A549 (cell line): ENCODE data around the gene CETP. TPM values are rescaled to one million over a fixed set of nuclear protein-coding genes. Genes with fewer than 3 reads are reported as not detected.

Experiments used
- ATAC-seq, 2 experiments: fragments of 200-7000 bp in 1 of 2; fragments of >200 bp in 1 of 2; cut with Nextera tagmentation in 1 of 2; cut with Tn5 transposase in 1 of 2; 3 replicates each; pipeline versions ENCODE4 v1.8.0 to v1.9.1; 2018 to 2020; ENCODE audit warnings: mild to moderate bottlenecking in 1 of 2, moderate library complexity in 1 of 2
- CTCF ChIA-PET: fragments of 300-600 bp; sonication (Branson Sonifier 250); formaldehyde crosslinking; extraction: SDS; loops from one replicate; lab custom pipeline; 2021; ENCODE audit warnings: antibody characterized with exemption, inconsistent platforms; lab: Yijun Ruan, JAX
- POLR2A ChIA-PET: fragments of 350-600 bp; formaldehyde crosslinking; extraction: SDS; loops from one replicate; lab custom pipeline; 2021; ENCODE audit warnings: antibody characterized with exemption, inconsistent platforms; lab: Yijun Ruan, JAX
- DNase-seq, 2 experiments: peaks; one replicate each; pipeline versions ENCODE4 v3.0.0 to v3.0.0-alpha.2; 2011 to 2016; ENCODE audit warnings: low read depth in 1 of 2, low spot score in 1 of 2
- FAIRE-seq: peaks from 2 replicates; lab custom pipeline; 2011; peaks lifted over from hg19 to GRCh38; lab: Jason Lieb, UNC
- H3K27ac ChIP-seq, 2 experiments: fragments of >200 bp; sonication (Bioruptor Twin); formaldehyde crosslinking; 3 replicates each; pipeline ENCODE4 v1.5.1; 2016 to 2017
- H3K4me1 ChIP-seq: fragments of >200 bp; sonication (Bioruptor Twin); formaldehyde crosslinking; 3 replicates; pipeline ENCODE4 v1.6.1; 2016
- H3K4me2 ChIP-seq: fragments of >200 bp; sonication (Bioruptor Twin); formaldehyde crosslinking; 3 replicates; pipeline ENCODE4 v1.6.1; 2016
- H3K4me3 ChIP-seq: fragments of >200 bp; sonication (Bioruptor Twin); formaldehyde crosslinking; 3 replicates; pipeline ENCODE4 v1.5.1; 2016
- H3K9me3 ChIP-seq: fragments of >200 bp; sonication (Bioruptor Twin); formaldehyde crosslinking; 3 replicates; pipeline ENCODE4 v1.6.1; 2016
- EHF ChIP-seq: fragments of 250-450 bp; sonication (Bioruptor Pico); IDR thresholded peaks from 2 replicates; pipeline ENCODE4 v1.5.0; 2020; ENCODE audit warnings: mild to moderate bottlenecking
- FOSL2 ChIP-seq, 2 experiments: fragments of 450-650 bp in 1 of 2; fragments of >200 bp in 1 of 2; sonication (Bioruptor Twin) in 1 of 2; formaldehyde crosslinking; IDR thresholded peaks; 2 replicates each; pipeline versions ENCODE4 v1.5.0 to v1.6.1; 2016 to 2020; ENCODE audit warnings: mild to moderate bottlenecking in 1 of 2, moderate library complexity in 1 of 2
- GATA3 ChIP-seq: IDR thresholded peaks from 2 replicates; pipeline ENCODE4 v1.6.1; 2012; ENCODE audit warnings: borderline replicate concordance
- HDAC2 ChIP-seq: fragments of 200-600 bp; sonication (generic); IDR thresholded peaks from 2 replicates; pipeline ENCODE4 v1.6.1; 2016
- KDM1A ChIP-seq: fragments of 200-600 bp; sonication (generic); IDR thresholded peaks from 2 replicates; pipeline ENCODE4 v1.6.1; 2016; ENCODE audit warnings: low read depth, mild to moderate bottlenecking
- KDM5A ChIP-seq: fragments of 200-600 bp; sonication (generic); IDR thresholded peaks from 2 replicates; pipeline ENCODE4 v1.6.1; 2016; ENCODE audit warnings: antibody characterized with exemption, mild to moderate bottlenecking
- MYC ChIP-seq: IDR thresholded peaks from 2 replicates; pipeline ENCODE4 v1.6.1; 2012; ENCODE audit warnings: mild to moderate bottlenecking, inconsistent platforms, low read length, improper control_type of control experiment, borderline replicate concordance
- POLR2A ChIP-seq: IDR thresholded peaks from 2 replicates; pipeline ENCODE4 v1.6.1; 2012; ENCODE audit warnings: mild to moderate bottlenecking, low read length
- RCOR1 ChIP-seq: fragments of 150-350 bp; IDR thresholded peaks from 2 replicates; pipeline ENCODE4 v1.6.1; 2014; ENCODE audit warnings: antibody characterized with exemption, low read length, low read depth
- RNF2 ChIP-seq: fragments of 200-600 bp; sonication (generic); IDR thresholded peaks from 2 replicates; pipeline ENCODE4 v1.6.1; 2016; ENCODE audit warnings: low read depth, mild to moderate bottlenecking, antibody characterized with exemption, moderate library complexity, borderline replicate concordance
- TP53 ChIP-seq: fragments of 250-450 bp; sonication (Bioruptor Pico); IDR thresholded peaks from 2 replicates; pipeline ENCODE4 v1.5.0; 2021; ENCODE audit warnings: mild to moderate bottlenecking, moderate library complexity
- ZFP36 ChIP-seq: fragments of 450-650 bp; IDR thresholded peaks from 2 replicates; pipeline ENCODE4 v1.6.1; 2014; ENCODE audit warnings: borderline replicate concordance; ENCODE audit not compliant: partially characterized antibody
- WGBS: methylation state at CpG from one replicate; pipeline ENCODE4 v1.1.6; 2017; ENCODE audit errors: missing lambda C conversion rate; 5-methylcytosine and 5-hydroxymethylcytosine counted together
- polyA plus RNA-seq, 4 experiments: library from polyadenylated mRNA; depleted of rRNA in 3 of 4; stranded (reverse); fragments of >200 nt; fragmentation: RNase III in 1 of 4; extraction: RNeasy Plus Mini Kit Qiagen cat#74134 plus additional on column Dnase treatment in 1 of 4; gene quantifications; 2 replicates in 3 of 4; 3 replicates in 1 of 4; pipeline ENCODE4 v1.2.3, GENCODE V29; 2011 to 2017
- TF ChIP-seq, protein P1 (sequence below): IDR thresholded peaks from 2 replicates; pipeline ENCODE4 v1.6.1; 2012; ENCODE audit warnings: low read depth, borderline replicate concordance
- TF ChIP-seq, protein P2 (sequence below): fragments of 200-600 bp; sonication (generic); IDR thresholded peaks from 2 replicates; pipeline ENCODE4 v1.6.1; 2016; ENCODE audit warnings: antibody characterized with exemption, mild to moderate bottlenecking, moderate library complexity
- TF ChIP-seq, protein P3 (sequence below): fragments of 250-450 bp; sonication (Bioruptor Pico); IDR thresholded peaks from 2 replicates; pipeline ENCODE4 v1.5.0; 2021; ENCODE audit warnings: mild to moderate bottlenecking, moderate library complexity, borderline replicate concordance
- TF ChIP-seq, protein P4 (sequence below): fragments of 450-650 bp; IDR thresholded peaks from 2 replicates; pipeline ENCODE4 v1.6.1; 2014; ENCODE audit warnings: antibody characterized with exemption

CETP gene
- polyA plus RNA-seq, 2 of the 4 experiments (the other 2 are of a cell fraction), result not detected

DNA sequence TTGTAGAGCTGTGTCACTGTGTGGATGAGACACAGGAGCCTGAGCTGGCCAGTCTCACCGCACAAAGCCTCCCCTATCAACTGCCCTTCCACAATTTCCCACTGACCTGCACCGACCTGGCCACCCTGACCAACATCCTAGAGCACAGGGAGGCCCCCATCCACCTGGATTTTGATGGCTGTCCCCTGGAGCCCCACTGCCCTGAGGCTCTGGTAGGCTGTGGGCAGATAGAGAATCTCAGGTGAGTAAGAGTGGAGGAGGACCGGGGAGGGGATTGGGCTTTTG is 65.0 kb downstream of the CETP start:
- POLR2A ChIA-PET, result no interaction called here
- no peak overlapping the region for H3K4me2 ChIP-seq
- 50% methylated on average over 3 of the region's 3 CpGs for WGBS
- no peak overlapping the region for H3K27ac ChIP-seq
- H3K9me3 ChIP-seq, result no peaks in the 10 kb centered on the region
- H3K4me1 ChIP-seq, result no peaks in the 10 kb centered on the region
- TF ChIP-seq KDM1A, result no peak
- no peak for TF ChIP-seq POLR2A
- TF ChIP-seq FOSL2 (IDR thresholded peaks at IDR 0.05), result no peak
- no peak for TF ChIP-seq FOSL2 (CRISPR knock-in tag; IDR thresholded peaks at IDR 0.05)
- no peak for TF ChIP-seq ZFP36
- TF ChIP-seq, protein P1, sequence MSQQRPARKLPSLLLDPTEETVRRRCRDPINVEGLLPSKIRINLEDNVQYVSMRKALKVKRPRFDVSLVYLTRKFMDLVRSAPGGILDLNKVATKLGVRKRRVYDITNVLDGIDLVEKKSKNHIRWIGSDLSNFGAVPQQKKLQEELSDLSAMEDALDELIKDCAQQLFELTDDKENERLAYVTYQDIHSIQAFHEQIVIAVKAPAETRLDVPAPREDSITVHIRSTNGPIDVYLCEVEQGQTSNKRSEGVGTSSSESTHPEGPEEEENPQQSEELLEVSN, result no peak
- TF ChIP-seq RCOR1, result no peak
- TF ChIP-seq, protein P2, sequence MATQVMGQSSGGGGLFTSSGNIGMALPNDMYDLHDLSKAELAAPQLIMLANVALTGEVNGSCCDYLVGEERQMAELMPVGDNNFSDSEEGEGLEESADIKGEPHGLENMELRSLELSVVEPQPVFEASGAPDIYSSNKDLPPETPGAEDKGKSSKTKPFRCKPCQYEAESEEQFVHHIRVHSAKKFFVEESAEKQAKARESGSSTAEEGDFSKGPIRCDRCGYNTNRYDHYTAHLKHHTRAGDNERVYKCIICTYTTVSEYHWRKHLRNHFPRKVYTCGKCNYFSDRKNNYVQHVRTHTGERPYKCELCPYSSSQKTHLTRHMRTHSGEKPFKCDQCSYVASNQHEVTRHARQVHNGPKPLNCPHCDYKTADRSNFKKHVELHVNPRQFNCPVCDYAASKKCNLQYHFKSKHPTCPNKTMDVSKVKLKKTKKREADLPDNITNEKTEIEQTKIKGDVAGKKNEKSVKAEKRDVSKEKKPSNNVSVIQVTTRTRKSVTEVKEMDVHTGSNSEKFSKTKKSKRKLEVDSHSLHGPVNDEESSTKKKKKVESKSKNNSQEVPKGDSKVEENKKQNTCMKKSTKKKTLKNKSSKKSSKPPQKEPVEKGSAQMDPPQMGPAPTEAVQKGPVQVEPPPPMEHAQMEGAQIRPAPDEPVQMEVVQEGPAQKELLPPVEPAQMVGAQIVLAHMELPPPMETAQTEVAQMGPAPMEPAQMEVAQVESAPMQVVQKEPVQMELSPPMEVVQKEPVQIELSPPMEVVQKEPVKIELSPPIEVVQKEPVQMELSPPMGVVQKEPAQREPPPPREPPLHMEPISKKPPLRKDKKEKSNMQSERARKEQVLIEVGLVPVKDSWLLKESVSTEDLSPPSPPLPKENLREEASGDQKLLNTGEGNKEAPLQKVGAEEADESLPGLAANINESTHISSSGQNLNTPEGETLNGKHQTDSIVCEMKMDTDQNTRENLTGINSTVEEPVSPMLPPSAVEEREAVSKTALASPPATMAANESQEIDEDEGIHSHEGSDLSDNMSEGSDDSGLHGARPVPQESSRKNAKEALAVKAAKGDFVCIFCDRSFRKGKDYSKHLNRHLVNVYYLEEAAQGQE, result no peak
- TF ChIP-seq RNF2, result no peak
- no peak for TF ChIP-seq HDAC2
- H3K4me3 ChIP-seq, result no peak overlapping the region
- ATAC-seq (no peak), DNase-seq (no peak), FAIRE-seq (no peak)
- CTCF ChIA-PET, result interaction anchor here (1.0 to 1.2 kb wide), 2 partner anchors 13 to 159 kb away, joined by 3 to 5 read pairs; no protein-coding TSS in a partner anchor

DNA sequence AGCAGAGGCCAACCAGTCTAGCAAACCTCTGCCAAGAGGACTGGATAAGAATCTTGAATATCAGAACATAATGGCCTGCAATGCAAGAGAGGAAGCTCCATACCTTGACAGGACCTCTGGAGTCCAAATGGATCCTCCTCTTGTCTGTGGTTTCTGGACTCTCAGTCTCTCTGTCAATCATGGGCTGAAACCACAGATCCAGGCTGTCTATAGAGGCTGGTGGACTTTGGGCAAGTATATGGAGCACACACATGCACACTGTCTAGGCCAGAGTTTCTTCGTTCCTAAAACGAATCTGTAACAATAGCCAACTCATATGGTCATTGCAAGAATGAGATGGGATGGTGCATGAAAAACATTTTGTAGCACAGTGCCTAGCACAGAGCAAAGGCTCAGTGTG is 65.3 kb downstream of the CETP start:
- Histone ChIP-seq H3K9me3 (no peaks in the 10 kb centered on the region), H3K4me1 (no peaks in the 10 kb centered on the region), H3K27ac (no peak overlapping the region), H3K4me3 (no peak overlapping the region), H3K4me2 (no peak overlapping the region)
- POLR2A ChIA-PET, result no interaction called here
- WGBS, result 85% methylated on average over 2 of the region's 2 CpGs
- TF ChIP-seq, protein P3, sequence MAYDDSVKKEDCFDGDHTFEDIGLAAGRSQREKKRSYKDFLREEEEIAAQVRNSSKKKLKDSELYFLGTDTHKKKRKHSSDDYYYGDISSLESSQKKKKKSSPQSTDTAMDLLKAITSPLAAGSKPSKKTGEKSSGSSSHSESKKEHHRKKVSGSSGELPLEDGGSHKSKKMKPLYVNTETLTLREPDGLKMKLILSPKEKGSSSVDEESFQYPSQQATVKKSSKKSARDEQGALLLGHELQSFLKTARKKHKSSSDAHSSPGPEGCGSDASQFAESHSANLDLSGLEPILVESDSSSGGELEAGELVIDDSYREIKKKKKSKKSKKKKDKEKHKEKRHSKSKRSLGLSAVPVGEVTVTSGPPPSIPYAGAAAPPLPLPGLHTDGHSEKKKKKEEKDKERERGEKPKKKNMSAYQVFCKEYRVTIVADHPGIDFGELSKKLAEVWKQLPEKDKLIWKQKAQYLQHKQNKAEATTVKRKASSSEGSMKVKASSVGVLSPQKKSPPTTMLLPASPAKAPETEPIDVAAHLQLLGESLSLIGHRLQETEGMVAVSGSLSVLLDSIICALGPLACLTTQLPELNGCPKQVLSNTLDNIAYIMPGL (CRISPR knock-in tag), result no peak
- no peak for TF ChIP-seq EHF (CRISPR knock-in tag)
- no peak for TF ChIP-seq TP53 (CRISPR knock-in tag)
- no peak for TF ChIP-seq RNF2
- no peak for TF ChIP-seq ZFP36
- FAIRE-seq, result no peak
- CTCF ChIA-PET, result interaction anchor here (1.0 to 1.2 kb wide), 2 partner anchors 13 to 160 kb away, joined by 3 to 5 read pairs; no protein-coding TSS in a partner anchor
- no peak for DNase-seq
- no peak for ATAC-seq

DNA sequence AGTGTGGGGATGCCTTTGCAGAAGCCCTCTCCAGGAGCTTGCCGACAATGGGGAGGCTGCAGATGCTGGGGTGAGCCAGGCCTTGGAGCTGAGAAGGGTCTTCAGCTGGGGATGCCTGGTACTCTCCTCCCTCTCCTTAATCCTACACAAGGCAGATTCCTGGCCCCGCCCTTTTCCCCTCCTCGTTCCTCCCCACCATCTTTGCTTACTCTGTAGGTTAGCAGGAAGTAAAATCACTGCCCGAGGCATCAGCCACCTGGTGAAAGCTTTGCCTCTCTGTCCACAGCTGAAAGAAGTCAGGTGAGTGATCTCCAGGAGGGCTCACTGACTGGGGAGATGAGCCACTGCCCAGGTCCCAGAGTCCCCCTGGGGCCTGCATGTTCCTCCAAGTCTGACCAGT is 66.3 kb downstream of the CETP start:
- FAIRE-seq (no peak), ATAC-seq (no peak), DNase-seq (no peak)
- Histone ChIP-seq H3K4me3 (no peak overlapping the region), H3K4me2 (no peak overlapping the region), H3K27ac (no peak overlapping the region), H3K9me3 (no peaks in the 10 kb centered on the region), H3K4me1 (no peaks in the 10 kb centered on the region)
- POLR2A ChIA-PET, result no interaction called here
- WGBS, result 48% methylated on average over 4 of the region's 4 CpGs
- TF ChIP-seq, protein P4, sequence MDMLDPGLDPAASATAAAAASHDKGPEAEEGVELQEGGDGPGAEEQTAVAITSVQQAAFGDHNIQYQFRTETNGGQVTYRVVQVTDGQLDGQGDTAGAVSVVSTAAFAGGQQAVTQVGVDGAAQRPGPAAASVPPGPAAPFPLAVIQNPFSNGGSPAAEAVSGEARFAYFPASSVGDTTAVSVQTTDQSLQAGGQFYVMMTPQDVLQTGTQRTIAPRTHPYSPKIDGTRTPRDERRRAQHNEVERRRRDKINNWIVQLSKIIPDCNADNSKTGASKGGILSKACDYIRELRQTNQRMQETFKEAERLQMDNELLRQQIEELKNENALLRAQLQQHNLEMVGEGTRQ, result no peak
- TF ChIP-seq MYC (no peak), GATA3 (no peak), KDM5A (no peak)
- CTCF ChIA-PET, result interaction anchor here (1.1 to 1.2 kb wide), 2 partner anchors 28 to 161 kb away, joined by 3 to 5 read pairs; no protein-coding TSS in a partner anchor
